Sigmoid colon (tissue), 4 donors: Measurements from ENCODE around the gene ZNF275.

ENCODE experiments used
- POLR2AphosphoS5 ChIP-seq, 4 donors: sonication (generic); formaldehyde crosslinking; IDR thresholded peaks; one replicate each; pipeline ENCODE4 v1.6.1; 2017; ENCODE audit warnings: antibody characterized with exemption in 4 of 4
- TF ChIP-seq, protein P1 (sequence below), 4 experiments: fragments of 450-650 bp in 3 of 4; fragments of 200-600 bp in 1 of 4; IDR thresholded peaks; one replicate each; pipeline ENCODE4 v1.5.1; 2016 to 2019; ENCODE audit warnings: antibody characterized with exemption in 4 of 4, mild to moderate bottlenecking in 3 of 4, moderate library complexity in 2 of 4

- TF ChIP-seq POLR2AphosphoS5 (IDR thresholded peaks at IDR 0.05), result no peak
- TF ChIP-seq, protein P1, sequence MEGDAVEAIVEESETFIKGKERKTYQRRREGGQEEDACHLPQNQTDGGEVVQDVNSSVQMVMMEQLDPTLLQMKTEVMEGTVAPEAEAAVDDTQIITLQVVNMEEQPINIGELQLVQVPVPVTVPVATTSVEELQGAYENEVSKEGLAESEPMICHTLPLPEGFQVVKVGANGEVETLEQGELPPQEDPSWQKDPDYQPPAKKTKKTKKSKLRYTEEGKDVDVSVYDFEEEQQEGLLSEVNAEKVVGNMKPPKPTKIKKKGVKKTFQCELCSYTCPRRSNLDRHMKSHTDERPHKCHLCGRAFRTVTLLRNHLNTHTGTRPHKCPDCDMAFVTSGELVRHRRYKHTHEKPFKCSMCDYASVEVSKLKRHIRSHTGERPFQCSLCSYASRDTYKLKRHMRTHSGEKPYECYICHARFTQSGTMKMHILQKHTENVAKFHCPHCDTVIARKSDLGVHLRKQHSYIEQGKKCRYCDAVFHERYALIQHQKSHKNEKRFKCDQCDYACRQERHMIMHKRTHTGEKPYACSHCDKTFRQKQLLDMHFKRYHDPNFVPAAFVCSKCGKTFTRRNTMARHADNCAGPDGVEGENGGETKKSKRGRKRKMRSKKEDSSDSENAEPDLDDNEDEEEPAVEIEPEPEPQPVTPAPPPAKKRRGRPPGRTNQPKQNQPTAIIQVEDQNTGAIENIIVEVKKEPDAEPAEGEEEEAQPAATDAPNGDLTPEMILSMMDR (IDR thresholded peaks at IDR 0.05), result no peak
Observed at GRCh38 chrX:153334654-153335295, 822 bp downstream of the ZNF275 start.
